Neural progenitor cell (in vitro differentiated cells): ENCODE results near the gene PCYOX1L. TPM values are rescaled to one million over a fixed set of nuclear protein-coding genes. Genes with fewer than 3 reads are reported as not detected.

Experiments used
- DNase-seq: peaks from one replicate; pipeline ENCODE4 v3.0.0-alpha.2; 2016; ENCODE audit warnings: low spot score
- H2AFZ ChIP-seq: fragments of 200-600 bp; sonication (generic); replicated peaks from 2 replicates; pipeline ENCODE4 v1.6.1; 2016; ENCODE audit warnings: antibody characterized with exemption
- H3F3A ChIP-seq: fragments of 200-600 bp; sonication (generic); 2 replicates; pipeline ENCODE4 v1.6.1; 2016; ENCODE audit warnings: antibody characterized with exemption, low read depth
- H3K27ac ChIP-seq: fragments of 200-600 bp; sonication (generic); 2 replicates; pipeline ENCODE4 v1.5.1; 2016; ENCODE audit warnings: mild to moderate bottlenecking
- H3K27me3 ChIP-seq: fragments of 200-600 bp; sonication (generic); 2 replicates; pipeline ENCODE4 v1.6.1; 2016; ENCODE audit warnings: mild to moderate bottlenecking, moderate library complexity
- H3K36me3 ChIP-seq: fragments of 200-600 bp; sonication (generic); 2 replicates; pipeline ENCODE4 v1.5.1; 2016
- H3K4me1 ChIP-seq: fragments of 200-600 bp; sonication (generic); 2 replicates; pipeline ENCODE4 v1.6.1; 2016; ENCODE audit warnings: mixed run types
- H3K4me2 ChIP-seq: fragments of 200-600 bp; sonication (generic); 2 replicates; pipeline ENCODE4 v1.6.1; 2016
- H3K4me3 ChIP-seq: fragments of 200-600 bp; sonication (generic); 2 replicates; pipeline ENCODE4 v1.5.1; 2016
- H3K79me2 ChIP-seq: fragments of 200-600 bp; sonication (generic); 2 replicates; pipeline ENCODE4 v1.6.1; 2016; ENCODE audit warnings: low read depth
- H3K9ac ChIP-seq: fragments of 200-600 bp; sonication (generic); 2 replicates; pipeline ENCODE4 v1.6.1; 2016
- H3K9me3 ChIP-seq: fragments of 200-600 bp; sonication (generic); 2 replicates; pipeline ENCODE4 v1.5.1; 2016; ENCODE audit warnings: low read depth
- H4K20me1 ChIP-seq: fragments of 200-600 bp; sonication (generic); 2 replicates; pipeline ENCODE4 v1.6.1; 2016; ENCODE audit warnings: low read depth
- H3K27ac Mint-ChIP-seq: 3 replicates; pipeline ENCODE4 v1.8.0; 2021; ENCODE audit warnings: mixed read lengths
- H3K27me3 Mint-ChIP-seq: 2 replicates; pipeline ENCODE4 v1.8.0; 2022; ENCODE audit warnings: low read depth, mild to moderate bottlenecking, inconsistent platforms, moderate library complexity, mixed read lengths; ENCODE audit not compliant: insufficient read depth
- H3K36me3 Mint-ChIP-seq: 3 replicates; pipeline ENCODE4 v1.8.0; 2021; ENCODE audit warnings: mixed read lengths
- H3K4me1 Mint-ChIP-seq: 3 replicates; pipeline ENCODE4 v1.8.0; 2021; ENCODE audit warnings: mixed read lengths
- H3K4me3 Mint-ChIP-seq: 3 replicates; pipeline ENCODE4 v1.8.0; 2021; ENCODE audit warnings: mild to moderate bottlenecking, moderate library complexity, mixed read lengths
- H3K9me3 Mint-ChIP-seq: 3 replicates; pipeline ENCODE4 v1.8.0; 2020; ENCODE audit warnings: mixed read lengths
- EZH2 ChIP-seq: fragments of 200-600 bp; sonication (generic); IDR thresholded peaks from 2 replicates; pipeline ENCODE4 v1.6.1; 2017; ENCODE audit warnings: antibody characterized with exemption, mild to moderate bottlenecking, moderate library complexity
- EZH2phosphoT487 ChIP-seq: fragments of 200-600 bp; sonication (generic); IDR thresholded peaks from 2 replicates; pipeline ENCODE4 v1.6.1; 2017; ENCODE audit warnings: antibody characterized with exemption
- total RNA-seq: library from RNA; depleted of rRNA; stranded (reverse); fragments of >200 nt; gene quantifications from 2 replicates; pipeline ENCODE4 v1.2.3, GENCODE V29; 2015; ENCODE audit warnings: low replicate concordance
- TF ChIP-seq, protein P1 (sequence below): fragments of 200-600 bp; sonication (generic); IDR thresholded peaks from 2 replicates; pipeline ENCODE4 v1.5.1; 2017; ENCODE audit warnings: antibody characterized with exemption, mild to moderate bottlenecking

PCYOX1L gene
- total RNA-seq, 1 donor from 2014 or later = 16.4 TPM

DNA sequence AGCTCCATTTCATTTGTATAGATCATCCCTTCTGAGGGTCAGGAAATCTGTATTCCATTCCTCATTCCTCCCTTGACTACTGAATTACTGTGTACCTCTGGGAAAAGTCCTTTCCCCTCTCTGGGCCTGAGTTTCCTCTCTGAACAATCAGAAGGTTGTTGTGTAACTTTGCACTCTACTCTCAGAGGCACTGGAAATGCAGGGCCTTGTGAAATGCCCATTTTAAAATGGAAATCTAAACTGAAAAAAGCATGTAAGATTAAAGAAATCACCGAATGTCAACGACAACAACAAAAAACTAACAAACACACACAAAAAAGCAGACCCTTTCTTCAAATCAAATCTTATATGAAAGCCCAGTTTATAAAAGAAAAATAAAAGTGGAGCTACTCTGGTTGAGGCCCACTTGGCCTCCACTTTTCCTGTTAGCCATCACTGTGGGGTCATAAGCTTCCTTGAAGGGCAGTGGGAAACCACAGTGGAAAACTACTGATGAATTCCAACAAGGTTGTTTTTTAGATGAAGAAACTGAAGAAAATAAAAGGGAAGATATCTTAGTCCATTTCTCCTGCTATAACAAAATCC lies 34.1 kb upstream of the PCYOX1L start:
- Histone ChIP-seq H4K20me1 (no peaks in the 10 kb centered on the region), H3K4me1 (no peaks in the 10 kb centered on the region), H3K27me3 (no peaks in the 10 kb centered on the region), H3K36me3 (no peaks in the 10 kb centered on the region), H3K4me3 (no peak overlapping the region), H3K9ac (no peak overlapping the region), H3K4me2 (no peak overlapping the region), H3K27ac (no peak overlapping the region), H3F3A (no peaks in the 10 kb centered on the region), H3K79me2 (no peaks in the 10 kb centered on the region), H3K9me3 (no peaks in the 10 kb centered on the region), H2AFZ (no peak overlapping the region)
- no peak overlapping the region for H3K4me3 Mint-ChIP-seq
- DNase-seq = no peak
- H3K27ac Mint-ChIP-seq = no peak overlapping the region
- H3K36me3 Mint-ChIP-seq = no peaks in the 10 kb centered on the region
- H3K4me1 Mint-ChIP-seq = peaks cover 8% of the 10 kb centered on the region
- peaks cover 2% of the 10 kb centered on the region for H3K27me3 Mint-ChIP-seq
- H3K9me3 Mint-ChIP-seq = no peaks in the 10 kb centered on the region
- TF ChIP-seq, protein P1, sequence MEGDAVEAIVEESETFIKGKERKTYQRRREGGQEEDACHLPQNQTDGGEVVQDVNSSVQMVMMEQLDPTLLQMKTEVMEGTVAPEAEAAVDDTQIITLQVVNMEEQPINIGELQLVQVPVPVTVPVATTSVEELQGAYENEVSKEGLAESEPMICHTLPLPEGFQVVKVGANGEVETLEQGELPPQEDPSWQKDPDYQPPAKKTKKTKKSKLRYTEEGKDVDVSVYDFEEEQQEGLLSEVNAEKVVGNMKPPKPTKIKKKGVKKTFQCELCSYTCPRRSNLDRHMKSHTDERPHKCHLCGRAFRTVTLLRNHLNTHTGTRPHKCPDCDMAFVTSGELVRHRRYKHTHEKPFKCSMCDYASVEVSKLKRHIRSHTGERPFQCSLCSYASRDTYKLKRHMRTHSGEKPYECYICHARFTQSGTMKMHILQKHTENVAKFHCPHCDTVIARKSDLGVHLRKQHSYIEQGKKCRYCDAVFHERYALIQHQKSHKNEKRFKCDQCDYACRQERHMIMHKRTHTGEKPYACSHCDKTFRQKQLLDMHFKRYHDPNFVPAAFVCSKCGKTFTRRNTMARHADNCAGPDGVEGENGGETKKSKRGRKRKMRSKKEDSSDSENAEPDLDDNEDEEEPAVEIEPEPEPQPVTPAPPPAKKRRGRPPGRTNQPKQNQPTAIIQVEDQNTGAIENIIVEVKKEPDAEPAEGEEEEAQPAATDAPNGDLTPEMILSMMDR = no peak
- TF ChIP-seq EZH2 = no peak
- no peak for TF ChIP-seq EZH2phosphoT487

DNA sequence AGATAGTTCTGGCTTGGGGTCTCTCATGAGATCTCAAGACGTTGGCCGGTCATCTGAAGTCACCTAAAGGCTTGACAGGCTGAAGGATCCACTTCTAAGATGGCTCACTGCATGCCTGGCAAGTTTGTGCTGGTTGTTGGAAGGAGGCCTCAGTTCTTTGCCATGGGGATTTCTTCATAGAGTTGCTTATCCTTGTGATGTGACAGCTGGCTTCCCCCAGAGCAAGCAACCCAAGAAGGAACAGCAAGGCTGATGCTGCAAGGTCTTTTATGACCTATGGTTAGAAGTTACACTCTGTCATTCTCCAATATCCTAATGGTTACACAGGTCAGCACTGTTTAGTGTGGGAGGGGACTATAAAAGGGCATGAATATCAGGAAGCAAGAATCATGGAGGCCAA lies 33.2 kb upstream of the PCYOX1L start:
- no peak overlapping the region for H3K4me2 ChIP-seq
- no peak overlapping the region for H3K9ac ChIP-seq
- Mint-ChIP-seq H3K4me3 (no peak overlapping the region), H3K27me3 (peaks cover 4% of the 10 kb centered on the region), H3K36me3 (no peaks in the 10 kb centered on the region), H3K9me3 (no peaks in the 10 kb centered on the region), H3K27ac (no peak overlapping the region), H3K4me1 (peaks cover 8% of the 10 kb centered on the region)
- no peaks in the 10 kb centered on the region for H4K20me1 ChIP-seq
- no peaks in the 10 kb centered on the region for H3K27me3 ChIP-seq
- H3K36me3 ChIP-seq = no peaks in the 10 kb centered on the region
- no peaks in the 10 kb centered on the region for H3K9me3 ChIP-seq
- H3K79me2 ChIP-seq = no peaks in the 10 kb centered on the region
- no peak overlapping the region for H3K27ac ChIP-seq
- no peaks in the 10 kb centered on the region for H3K4me1 ChIP-seq
- H3K4me3 ChIP-seq = no peak overlapping the region
- no peak for DNase-seq
- no peaks in the 10 kb centered on the region for H3F3A ChIP-seq
- TF ChIP-seq, protein P1 = no peak
- no peak for TF ChIP-seq EZH2phosphoT487
- TF ChIP-seq EZH2 = no peak
- no peak overlapping the region for H2AFZ ChIP-seq

DNA sequence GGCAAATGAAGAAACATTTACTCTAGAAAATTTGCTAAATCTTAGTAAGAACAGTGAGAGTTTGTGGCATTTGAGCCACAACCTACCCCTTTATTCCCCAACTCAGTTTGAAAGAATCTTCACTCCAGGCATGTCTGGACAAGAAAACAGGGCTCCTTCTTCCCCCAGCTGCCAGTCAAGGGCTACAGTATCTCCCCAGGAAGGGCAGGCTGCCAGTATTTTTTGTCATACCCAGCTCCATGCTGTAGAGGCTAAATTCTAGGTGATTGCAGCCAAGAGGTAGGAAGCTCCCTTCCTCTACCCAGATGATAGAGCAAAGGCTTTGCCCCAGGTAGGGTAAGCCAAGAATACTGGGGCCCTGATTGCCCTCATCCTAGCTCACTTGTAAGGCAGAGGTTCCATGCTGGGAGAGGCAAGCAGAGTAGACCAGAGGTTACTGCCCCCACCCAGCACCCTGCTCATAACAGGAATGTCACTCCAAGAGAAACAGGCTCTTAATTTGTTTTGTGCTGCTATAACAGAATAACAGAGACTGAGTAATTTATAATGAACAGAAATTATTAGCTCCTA lies 32.6 kb upstream of the PCYOX1L start:
- Histone ChIP-seq H3K4me2 (no peak overlapping the region), H3K79me2 (no peaks in the 10 kb centered on the region), H2AFZ (no peak overlapping the region), H3K4me1 (no peaks in the 10 kb centered on the region), H3K27ac (no peak overlapping the region), H4K20me1 (no peaks in the 10 kb centered on the region), H3K36me3 (no peaks in the 10 kb centered on the region), H3F3A (no peaks in the 10 kb centered on the region), H3K9me3 (no peaks in the 10 kb centered on the region), H3K27me3 (no peaks in the 10 kb centered on the region), H3K4me3 (no peak overlapping the region), H3K9ac (no peak overlapping the region)
- Mint-ChIP-seq H3K9me3 (no peaks in the 10 kb centered on the region), H3K27me3 (peaks cover 4% of the 10 kb centered on the region), H3K4me3 (no peak overlapping the region), H3K27ac (no peak overlapping the region), H3K36me3 (no peaks in the 10 kb centered on the region), H3K4me1 (peaks cover 8% of the 10 kb centered on the region)
- DNase-seq = no peak
- TF ChIP-seq, protein P1 = no peak
- TF ChIP-seq EZH2phosphoT487 (no peak), EZH2 (no peak)
